ENCODE results near the gene FHL2.

The FHL2 gene

GRCh38 chr2:105380432-105381100 is 18.3 kb downstream of the FHL2 start:
- DNase-seq (ENCODE audit: low spot score) (no peak), FAIRE-seq (no peak)

- FAIRE-seq (no peak), DNase-seq (ENCODE audit: low spot score) (no peak)
Measured at GRCh38 chr2:105379741-105380186, 19.1 kb downstream of the FHL2 start.

DNA sequence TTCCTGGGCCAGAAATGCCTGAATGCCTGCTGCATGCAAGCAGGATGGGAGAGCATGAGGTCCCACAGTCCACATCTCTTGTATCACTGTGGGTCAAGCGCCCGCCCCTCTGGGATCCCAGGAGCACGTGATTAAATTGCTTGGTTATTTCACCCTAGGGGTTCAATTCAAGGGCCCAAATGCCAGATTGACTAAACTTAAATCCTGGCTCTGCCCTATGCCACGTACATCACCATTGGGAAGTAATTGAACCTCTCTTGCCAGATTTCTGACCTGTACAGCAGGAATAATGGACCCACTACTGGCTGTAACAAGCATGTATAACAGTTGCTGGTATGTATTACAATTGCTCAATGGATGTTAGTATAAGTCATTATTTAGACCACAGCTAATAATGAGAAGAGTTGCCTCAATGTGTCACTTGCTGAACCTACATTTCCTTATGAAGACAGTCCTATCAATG is 19.9 kb downstream of the FHL2 start:
- DNase-seq (ENCODE audit: low spot score) (no peak), FAIRE-seq (no peak)

GRCh38 chr2:105378276-105378840 is 20.5 kb downstream of the FHL2 start:
- FAIRE-seq = no peak

DNA sequence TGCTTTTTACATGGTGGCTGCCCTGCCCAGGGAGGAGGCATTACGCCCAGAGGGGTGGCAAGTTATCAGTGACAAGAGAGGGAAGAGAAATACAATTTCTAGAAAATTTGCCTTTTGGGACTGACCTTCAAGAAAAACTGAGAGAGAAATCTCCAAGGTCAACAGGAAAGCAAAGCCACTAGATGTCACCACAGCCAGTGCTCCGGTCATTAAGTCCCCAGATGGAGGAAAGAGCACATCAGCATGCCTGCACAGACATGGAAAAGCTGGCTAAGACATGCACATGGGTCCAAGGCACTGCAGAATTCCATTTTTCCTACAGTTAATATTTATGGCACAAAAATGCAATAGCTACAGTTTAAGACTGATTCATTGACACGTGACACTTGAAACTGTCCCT is 21.0 kb downstream of the FHL2 start:
- FAIRE-seq (no peak), DNase-seq (ENCODE audit: low spot score) (no peak)

More at GRCh38 chr2:105378276-105378840, 20.5 kb downstream of the FHL2 start:
- DNase-seq (ENCODE audit: low spot score) = no peak

DNA sequence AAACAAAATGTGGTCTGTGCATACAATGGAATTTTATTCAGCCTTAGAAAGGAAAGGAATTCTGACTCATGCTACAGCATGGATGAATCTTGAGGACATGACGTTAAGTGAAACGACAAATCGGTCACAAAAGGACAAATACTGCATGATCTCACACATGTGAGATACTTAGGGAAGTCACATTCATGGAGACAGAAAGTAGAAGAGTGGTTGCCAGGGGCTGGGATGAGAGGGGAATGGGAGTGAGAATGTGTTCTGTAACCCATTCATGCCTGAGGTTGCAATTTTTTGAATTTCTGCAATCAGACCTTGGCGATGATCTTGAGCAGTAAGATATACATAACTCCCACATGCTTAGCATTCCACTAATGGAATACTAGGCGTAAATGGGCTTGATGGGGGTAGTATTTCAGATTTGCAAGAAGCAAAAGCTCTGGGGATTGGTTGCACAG is 22.0 kb downstream of the FHL2 start:
- peak; percentile 32 for DNase-seq (ENCODE audit: low spot score)
- FAIRE-seq = no peak

DNA sequence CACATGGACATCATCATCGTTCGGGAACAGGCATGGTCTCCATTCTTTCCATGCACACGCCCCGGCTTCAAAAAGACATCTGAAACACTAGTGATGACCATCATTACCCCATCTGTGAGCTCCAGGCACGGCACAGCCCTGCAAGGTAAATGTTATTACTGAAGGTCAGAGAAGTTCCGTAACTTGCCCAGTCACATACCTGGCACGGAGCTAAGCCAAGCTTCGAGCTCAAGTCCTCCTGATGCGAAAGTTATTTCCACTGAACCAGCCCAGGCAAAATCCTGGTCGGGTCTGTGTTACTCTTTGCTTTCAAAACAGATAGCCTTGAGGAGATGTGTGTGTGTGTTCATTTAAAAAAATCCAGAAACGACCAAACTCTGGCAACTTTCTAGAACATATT is 22.8 kb downstream of the FHL2 start:
- DNase-seq (ENCODE audit: low spot score) = no peak
- no peak for FAIRE-seq

DNA sequence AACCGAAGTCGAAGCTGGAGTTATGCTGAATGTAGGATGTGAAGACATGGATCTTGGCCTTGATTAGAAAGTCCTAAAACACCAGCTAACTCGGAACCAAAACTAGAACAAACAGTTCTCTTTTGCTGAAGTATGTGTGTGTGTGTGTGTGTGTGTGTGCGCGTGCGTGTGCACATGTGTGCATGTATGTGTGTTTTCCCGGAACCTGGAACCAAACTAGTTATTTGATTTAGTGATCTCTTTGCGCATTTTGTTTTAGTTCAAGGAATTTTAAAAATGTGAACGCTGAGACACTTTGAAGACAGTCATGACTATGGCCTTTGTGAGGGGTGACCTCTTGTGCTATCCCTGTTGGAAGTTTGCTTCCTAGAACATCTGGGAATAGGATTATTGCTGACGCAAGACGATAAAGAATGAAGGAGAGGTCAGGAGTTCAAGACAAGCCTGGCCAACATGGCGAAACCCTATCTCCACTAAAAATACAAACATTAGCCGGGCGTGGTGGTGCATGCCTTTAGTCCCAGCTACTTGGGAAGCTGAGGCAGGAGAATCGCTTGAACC is 23.8 kb downstream of the FHL2 start:
- DNase-seq (ENCODE audit: low spot score) = no peak
- no peak for FAIRE-seq

DNA sequence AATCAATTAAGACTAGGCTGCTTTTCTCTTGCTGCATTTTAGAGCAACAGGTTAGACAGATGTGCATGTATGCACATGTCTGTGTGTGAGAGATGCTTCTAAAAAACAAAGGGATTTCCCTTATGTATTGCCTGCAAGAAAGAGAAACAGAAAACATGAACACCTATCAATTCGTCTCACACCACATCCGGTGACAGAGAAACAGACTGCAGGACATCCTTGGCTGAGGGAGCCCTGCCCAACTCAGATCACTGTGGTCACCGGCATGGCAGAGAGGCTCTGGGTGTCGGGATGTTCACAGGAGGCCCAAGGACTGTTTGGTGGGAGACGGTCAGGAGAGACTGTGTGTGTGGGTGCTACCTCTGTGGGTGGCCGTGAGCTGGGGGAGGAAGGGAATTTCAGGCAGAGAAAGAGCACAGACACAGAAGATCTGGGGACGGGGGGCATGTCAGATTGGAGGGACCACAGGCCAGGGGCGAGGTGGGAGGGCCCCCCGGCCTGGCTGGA is 24.9 kb downstream of the FHL2 start:
- no peak for FAIRE-seq
- DNase-seq (ENCODE audit: low spot score) = no peak

DNA sequence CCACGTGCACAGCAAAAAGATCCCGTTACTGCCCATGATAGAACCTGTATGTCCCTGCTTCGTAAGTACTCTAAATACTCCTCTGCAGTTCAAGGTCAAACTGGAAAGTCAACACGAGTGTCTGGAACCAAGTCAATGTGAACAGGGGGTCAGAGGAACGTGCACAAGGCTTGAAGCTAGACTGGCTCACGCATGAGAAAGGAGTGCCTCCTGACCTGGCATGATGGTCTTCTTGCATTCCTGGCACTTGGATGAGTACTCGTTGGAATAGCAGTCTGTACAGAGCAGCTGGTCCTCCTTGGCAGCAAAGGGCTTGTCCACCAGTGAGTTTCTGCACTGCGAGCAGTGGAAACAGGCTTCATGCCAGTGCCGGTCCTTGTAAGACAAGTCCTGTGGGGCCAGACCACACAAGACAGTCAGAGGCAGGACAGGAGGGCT is 25.5 kb downstream of the FHL2 start:
- DNase-seq (ENCODE audit: low spot score) (no peak), FAIRE-seq (no peak)

- DNase-seq (ENCODE audit: low spot score) = no peak
- no peak for FAIRE-seq
Measured at GRCh38 chr2:105371810-105372209, 27.0 kb downstream of the FHL2 start.

GRCh38 chr2:105371156-105371555 is 27.7 kb downstream of the FHL2 start:
- no peak for FAIRE-seq

DNA sequence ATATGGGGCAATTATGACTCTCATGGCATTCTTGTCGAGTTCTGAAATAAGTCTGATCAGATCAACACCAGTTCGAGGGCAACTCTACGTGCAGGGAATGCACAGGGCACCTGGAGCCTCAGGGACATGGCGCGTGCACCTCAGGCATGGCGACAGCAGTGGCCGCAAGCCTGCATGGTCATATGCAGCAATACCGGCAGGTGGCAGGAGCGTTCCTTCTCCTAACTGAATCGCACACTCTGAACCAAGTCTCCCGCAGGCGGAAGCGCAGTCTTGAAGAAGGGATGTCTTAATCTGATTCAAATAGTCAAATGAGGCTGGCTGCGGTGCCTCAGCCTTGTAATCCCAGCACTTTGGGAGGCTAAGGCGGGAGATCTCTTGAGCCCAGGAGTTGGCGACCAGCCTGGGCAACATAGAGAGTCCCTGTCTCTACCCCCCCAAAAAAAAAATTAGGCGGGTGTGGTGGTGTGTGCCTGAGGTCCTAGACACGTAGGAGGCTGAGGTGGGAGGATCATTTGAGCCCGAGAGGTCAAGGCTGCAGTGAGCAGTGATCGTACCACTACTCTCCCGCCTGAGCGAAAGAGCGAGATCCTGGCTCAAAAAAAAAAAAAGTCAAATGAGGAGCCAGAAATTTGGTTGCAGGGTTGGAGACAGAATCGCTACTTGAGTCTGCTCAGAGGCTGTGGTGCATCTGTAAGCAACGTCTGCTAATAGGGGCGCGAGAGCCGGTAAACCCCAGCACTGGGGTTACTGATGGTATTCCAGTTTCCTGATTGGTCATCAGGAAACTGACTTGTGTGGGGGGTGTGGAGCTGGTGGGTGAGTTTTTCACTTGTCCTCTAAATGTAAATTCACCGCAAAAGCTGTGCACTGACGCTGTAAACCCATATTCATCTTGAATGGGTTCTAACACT is 28.8 kb downstream of the FHL2 start:
- DNase-seq (ENCODE audit: low spot score) (no peak), FAIRE-seq (no peak)

More at GRCh38 chr2:105371156-105371555, 27.7 kb downstream of the FHL2 start:
- DNase-seq (ENCODE audit: low spot score) = no peak

- no peak for FAIRE-seq
- DNase-seq (ENCODE audit: low spot score) = no peak
Measured at GRCh38 chr2:105368759-105369408, 30.0 kb downstream of the FHL2 start.

- FAIRE-seq = no peak
Measured at GRCh38 chr2:105365206-105365605, 33.6 kb downstream of the FHL2 start.

GRCh38 chr2:105364436-105365139 is 34.3 kb downstream of the FHL2 start:
- DNase-seq (ENCODE audit: low spot score) (no peak), FAIRE-seq (no peak)

More at GRCh38 chr2:105365206-105365605, 33.6 kb downstream of the FHL2 start:
- no peak for DNase-seq (ENCODE audit: low spot score)

DNA sequence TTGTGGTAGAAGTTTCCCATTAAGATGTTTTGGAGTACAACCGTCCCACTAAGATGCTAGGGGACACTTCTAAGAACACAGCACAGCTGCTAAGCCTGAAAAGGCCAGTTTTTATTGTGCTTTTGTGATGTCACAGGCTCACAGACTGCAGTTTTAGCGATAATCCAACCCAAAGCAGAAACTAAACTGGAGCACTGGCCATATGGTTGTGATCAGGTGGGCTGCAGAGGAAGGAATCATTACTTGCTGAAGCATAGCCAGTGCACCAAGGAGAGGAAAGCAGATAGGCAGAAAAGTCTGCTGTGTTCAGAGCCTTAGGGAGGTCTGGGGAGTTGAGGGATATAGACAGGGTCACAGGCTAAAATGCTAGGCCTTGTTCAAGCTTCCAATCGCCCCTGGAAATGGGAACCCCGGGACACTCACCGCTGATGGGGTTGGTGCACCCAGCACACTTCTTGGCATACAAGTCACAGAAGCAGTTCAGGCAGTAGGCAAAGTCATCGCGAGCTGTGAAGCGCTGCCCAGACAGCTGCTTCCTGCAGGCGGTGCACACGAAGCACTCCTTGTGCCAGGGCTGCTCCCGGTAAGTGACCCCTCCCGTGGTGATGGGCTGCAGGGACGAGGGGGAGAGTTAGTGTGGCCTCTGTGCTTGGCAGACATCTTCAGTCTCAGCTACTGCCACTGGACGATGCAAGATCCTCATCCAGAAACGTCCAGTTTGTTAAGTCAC is 35.8 kb downstream of the FHL2 start:
- no peak for FAIRE-seq
- DNase-seq (ENCODE audit: low spot score) = no peak

DNA sequence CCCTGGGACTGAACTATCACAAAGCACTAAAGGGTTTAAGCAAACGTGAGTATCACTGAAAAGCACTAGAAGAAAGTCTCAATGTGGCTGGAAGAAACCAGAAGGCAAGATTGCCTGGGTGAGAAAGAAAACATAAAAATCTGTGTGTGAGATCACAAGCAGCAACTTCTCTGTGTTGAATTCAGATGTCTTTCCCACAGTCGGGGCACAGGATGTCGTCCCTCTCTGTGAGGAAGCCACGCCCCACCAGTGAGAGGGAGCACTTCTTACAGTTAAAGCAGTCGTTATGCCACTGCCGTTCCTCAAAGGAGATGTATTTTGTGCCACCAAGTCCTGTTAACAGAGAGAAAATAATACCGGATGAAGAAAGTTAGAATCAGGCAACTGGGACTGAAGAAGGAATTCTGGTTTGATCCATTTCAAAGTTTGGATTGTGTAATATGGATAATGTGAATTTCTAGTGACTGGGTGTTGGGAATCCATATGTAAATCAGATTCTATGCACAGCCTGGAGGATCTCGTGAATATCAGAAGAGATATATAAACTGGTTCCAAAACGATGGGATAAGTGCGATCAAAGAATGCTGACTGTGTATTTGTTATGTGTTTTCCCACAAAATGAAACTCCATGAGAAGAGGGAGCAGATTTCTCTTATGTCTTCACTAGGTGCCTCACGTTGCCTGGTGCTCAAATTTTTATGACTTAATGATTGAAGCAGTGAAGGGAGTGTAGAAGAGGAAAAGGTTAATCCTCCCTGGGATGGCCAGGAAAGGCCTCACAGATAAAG is 37.6 kb downstream of the FHL2 start:
- no peak for FAIRE-seq
- DNase-seq (ENCODE audit: low spot score) = no peak

DNA sequence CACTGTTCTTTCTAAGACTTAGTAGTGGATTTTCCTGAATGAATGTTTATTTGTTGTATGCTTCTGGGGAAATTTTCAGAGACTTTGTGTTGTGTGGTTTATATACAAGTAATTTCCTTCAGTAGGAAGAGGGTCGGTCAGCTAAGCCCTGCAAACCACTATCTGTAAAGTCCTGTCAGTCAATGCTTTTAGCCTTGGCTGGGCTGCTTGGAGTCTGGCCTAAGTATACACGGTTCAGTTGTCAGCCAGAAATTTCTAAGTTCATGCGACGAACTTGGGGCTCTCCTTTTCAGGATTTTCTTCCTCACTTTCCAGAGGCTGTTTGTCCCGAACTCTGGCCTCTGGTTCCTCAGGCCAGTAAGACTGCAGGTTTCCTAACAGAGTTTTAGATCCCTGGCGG is 40.3 kb downstream of the FHL2 start:
- FAIRE-seq (no peak), DNase-seq (ENCODE audit: low spot score) (no peak)
